IMR-90 (cell line): Measurements from ENCODE around the gene CDKL5. TPM values are rescaled to one million over a fixed set of nuclear protein-coding genes. Genes with fewer than 3 reads are reported as not detected.

Source experiments
- ATAC-seq: fragments of 200-7000 bp; cut with Tn5 transposase; 2 replicates; pipeline ENCODE4 v1.9.1; 2020; ENCODE audit warnings: low read depth, mild to moderate bottlenecking, moderate library complexity
- BruUV-seq: library from RNA; stranded (reverse); fragments of 400-500 nt; replicated peaks from 2 replicates; lab custom pipeline; 2021; lab: Mats Ljungman, UMichigan
- CTCF ChIA-PET: fragments of 300-600 bp; formaldehyde crosslinking; extraction: SDS; loops from one replicate; lab custom pipeline; 2021; ENCODE audit warnings: antibody characterized with exemption; lab: Yijun Ruan, JAX
- POLR2A ChIA-PET: fragments of 300-600 bp; sonication (Branson Sonifier 250); formaldehyde crosslinking; loops from one replicate; lab custom pipeline; 2022; ENCODE audit warnings: antibody characterized with exemption; ENCODE audit not compliant: unreplicated experiment; lab: Charles Lee
- DNase-seq: peaks from one replicate; pipeline ENCODE4 v3.0.0; 2013
- H2AFZ ChIP-seq: replicated peaks from 2 replicates; pipeline ENCODE3; 2013; ENCODE audit warnings: low read length, mild to moderate bottlenecking; ENCODE audit not compliant: poor library complexity
- H2AK5ac ChIP-seq: 2 replicates; pipeline ENCODE4 v1.6.1; 2013; ENCODE audit warnings: low read depth, low read length, inconsistent platforms
- H2AK9ac ChIP-seq: replicated peaks from 2 replicates; pipeline ENCODE3; 2013; ENCODE audit warnings: mild to moderate bottlenecking, low read depth, low read length, moderate library complexity; ENCODE audit not compliant: poor library complexity
- H2BK120ac ChIP-seq: 2 replicates; pipeline ENCODE4 v1.6.1; 2013; ENCODE audit warnings: low read depth, low read length, inconsistent platforms
- H2BK15ac ChIP-seq: 3 replicates; pipeline ENCODE4 v1.6.1; 2013; ENCODE audit warnings: low read depth, low read length, inconsistent platforms
- H2BK20ac ChIP-seq: 2 replicates; pipeline ENCODE4 v1.6.1; 2013; ENCODE audit warnings: low read depth, mild to moderate bottlenecking, inconsistent platforms, low read length, moderate library complexity
- H2BK5ac ChIP-seq: 2 replicates; pipeline ENCODE4 v1.6.1; 2013; ENCODE audit warnings: mild to moderate bottlenecking, low read depth, low read length, inconsistent platforms; ENCODE audit not compliant: poor library complexity, severe bottlenecking
- H3K14ac ChIP-seq: replicated peaks from 2 replicates; pipeline ENCODE4 v1.6.1; 2013; ENCODE audit warnings: low read depth, low read length, inconsistent platforms
- H3K18ac ChIP-seq: 2 replicates; pipeline ENCODE4 v1.6.1; 2013; ENCODE audit warnings: low read depth, low read length, control low read depth
- H3K23ac ChIP-seq: 2 replicates; pipeline ENCODE4 v1.6.1; 2013; ENCODE audit warnings: low read depth, low read length, inconsistent platforms
- H3K27ac ChIP-seq: 2 replicates; pipeline ENCODE4 v1.5.1; 2013; ENCODE audit warnings: mild to moderate bottlenecking, control low read depth, low read length; ENCODE audit not compliant: insufficient read depth
- H3K27me3 ChIP-seq: 2 replicates; pipeline ENCODE4 v1.6.1; 2013; ENCODE audit warnings: low read length; ENCODE audit not compliant: control insufficient read depth, insufficient read depth
- H3K36me3 ChIP-seq: 2 replicates; pipeline ENCODE4 v1.6.1; 2013; ENCODE audit warnings: low read length, mixed read lengths; ENCODE audit not compliant: control insufficient read depth, insufficient read depth
- H3K4ac ChIP-seq: 2 replicates; pipeline ENCODE4 v1.6.1; 2013; ENCODE audit warnings: low read depth, low read length, inconsistent platforms
- H3K4me1 ChIP-seq: 2 replicates; pipeline ENCODE4 v1.6.1; 2013; ENCODE audit warnings: low read length, mixed read lengths; ENCODE audit not compliant: control insufficient read depth, insufficient read depth
- H3K4me2 ChIP-seq: 2 replicates; pipeline ENCODE4 v1.6.1; 2013; ENCODE audit warnings: low read depth, mild to moderate bottlenecking, control low read depth, low read length, moderate library complexity
- H3K4me3 ChIP-seq: 2 replicates; pipeline ENCODE4 v1.5.1; 2013; ENCODE audit warnings: low read depth, mild to moderate bottlenecking, control low read depth, low read length, moderate library complexity; ENCODE audit not compliant: insufficient read depth
- H3K56ac ChIP-seq: 2 replicates; pipeline ENCODE4 v1.6.1; 2013; ENCODE audit warnings: low read length, inconsistent platforms; ENCODE audit not compliant: insufficient read depth; ENCODE audit errors: extremely low read depth
- H3K79me1 ChIP-seq, 2 experiments: 2 replicates each; pipeline ENCODE4 v1.6.1; 2013; ENCODE audit warnings: low read length in 2 of 2, inconsistent platforms in 1 of 2, low read depth in 1 of 2
- H3K9ac ChIP-seq: 2 replicates; pipeline ENCODE4 v1.6.1; 2013; ENCODE audit warnings: low read depth, low read length, control low read depth
- H3K9me1 ChIP-seq: 2 replicates; pipeline ENCODE4 v1.6.1; 2013; ENCODE audit warnings: low read length, inconsistent platforms; ENCODE audit not compliant: insufficient read depth
- H3K9me3 ChIP-seq: 2 replicates; pipeline ENCODE4 v1.6.1; 2013; ENCODE audit warnings: low read length; ENCODE audit not compliant: control insufficient read depth, insufficient read depth
- H4K20me1 ChIP-seq: 2 replicates; pipeline ENCODE4 v1.6.1; 2013; ENCODE audit warnings: low read length, inconsistent platforms; ENCODE audit not compliant: insufficient read depth
- H4K5ac ChIP-seq: 2 replicates; pipeline ENCODE4 v1.6.1; 2013; ENCODE audit warnings: mild to moderate bottlenecking, low read depth, low read length, control low read depth
- H4K8ac ChIP-seq, 2 experiments: 2 replicates each; pipeline ENCODE4 v1.6.1; 2013; ENCODE audit warnings: low read depth in 2 of 2, low read length in 2 of 2, control low read depth in 1 of 2, inconsistent platforms in 1 of 2
- H4K91ac ChIP-seq: 2 replicates; pipeline ENCODE4 v1.6.1; 2013; ENCODE audit warnings: low read depth, low read length, inconsistent platforms; ENCODE audit not compliant: insufficient read depth
- BHLHE40 ChIP-seq: fragments of 150-350 bp; IDR thresholded peaks from 2 replicates; pipeline ENCODE4 v1.6.1; 2016; ENCODE audit warnings: mild to moderate bottlenecking, low read depth, low read length
- NFE2L2 ChIP-seq: fragments of 150-350 bp; IDR thresholded peaks from 2 replicates; pipeline ENCODE4 v1.6.1; 2016; ENCODE audit warnings: low read depth, mild to moderate bottlenecking, low read length
- POLR2A ChIP-seq: IDR thresholded peaks from 2 replicates; pipeline ENCODE4 v1.6.1; 2012; ENCODE audit warnings: mild to moderate bottlenecking, low read depth, low read length
- RCOR1 ChIP-seq: IDR thresholded peaks from 2 replicates; pipeline ENCODE4 v1.6.1; 2012; ENCODE audit warnings: mild to moderate bottlenecking, low read length, improper control_type of control experiment; ENCODE audit not compliant: insufficient replicate concordance
- RFX5 ChIP-seq: IDR thresholded peaks from 2 replicates; pipeline ENCODE4 v1.8.0; 2012; ENCODE audit warnings: low read depth, mild to moderate bottlenecking, low read length, moderate library complexity
- WGBS, 2 experiments: methylation state at CpG; one replicate each; pipeline versions ENCODE4 v1.1.5 to v1.1.7; 2013; ENCODE audit warnings: missing lambda C conversion rate in 2 of 2; ENCODE audit not compliant: insufficient read length in 1 of 2; ENCODE audit errors: extremely low coverage in 2 of 2; 5-methylcytosine and 5-hydroxymethylcytosine counted together
- dilution Hi-C: fragments of 300-500 bp; cut with HindIII; formaldehyde crosslinking; loops from one replicate; pipeline ENCODE4 v1.14.3; 2018; ENCODE audit warnings: low sequenced_read_pairs; ENCODE audit not compliant: unreplicated experiment
- in situ Hi-C: fragments of 300-500 bp; cut with MboI; formaldehyde crosslinking; loops from 3 replicates; pipeline ENCODE4 v1.14.3; 2019; ENCODE audit warnings: low sequenced_read_pairs, inconsistent platforms, mixed read lengths
- intact Hi-C: fragments of 100-400 bp; cut with micrococcal nuclease; formaldehyde crosslinking; loops from 2 replicates; pipeline ENCODE4 v1.10.0; 2022
- polyA plus RNA-seq, 3 experiments: library from polyadenylated mRNA; depleted of rRNA; stranded (reverse); fragments of >200 nt; gene quantifications; 2 replicates each; pipeline ENCODE4 v1.2.3, GENCODE V29; 2012; ENCODE audit warnings: low replicate concordance in 1 of 3
- total RNA-seq: library from RNA; depleted of rRNA; stranded (reverse); fragments of >200 nt; gene quantifications from 2 replicates; pipeline ENCODE4 v1.2.3, GENCODE V29; 2012

Gene CDKL5
- total and polyA plus RNA-seq, 2 of the 4 experiments (the other 2 are of a cell fraction): 3.5 to 9.7 TPM

- Histone ChIP-seq H3K18ac (no peak overlapping the region), H3K4me1 (no peaks in the 10 kb centered on the region), H3K9ac (no peak overlapping the region), H2AK5ac (no peak overlapping the region), H3K14ac (no peak overlapping the region), H2BK120ac (no peak overlapping the region), H3K56ac (no peak overlapping the region), H3K27ac (no peak overlapping the region), H4K5ac (no peak overlapping the region), H3K9me3 (no peaks in the 10 kb centered on the region), H3K4me2 (no peak overlapping the region), H4K91ac (no peak overlapping the region), H4K8ac (no peak overlapping the region), H2BK20ac (no peak overlapping the region), H2BK5ac (no peak overlapping the region), H3K4me3 (no peak overlapping the region), H3K4ac (no peak overlapping the region), H3K27me3 (no peaks in the 10 kb centered on the region), H3K79me1 (no peaks in the 10 kb centered on the region), H3K9me1 (no peaks in the 10 kb centered on the region), H4K20me1 (no peaks in the 10 kb centered on the region), H2AFZ (no peak overlapping the region), H2AK9ac (no peak overlapping the region), H2BK15ac (no peak overlapping the region), H3K36me3 (peaks cover 5% of the 10 kb centered on the region), H3K23ac (no peak overlapping the region)
- ChIA-PET CTCF (no interaction called here), POLR2A (no interaction called here)
- dilution Hi-C loops: no loop called here
- intact Hi-C loops: no loop called here
- in situ Hi-C loops: no loop called here
- ATAC-seq (no peak), DNase-seq (no peak)
- 67% methylated on average over 6 of the region's 8 CpGs; no CpG with 5 or more reads in 1 of the 2 experiments for WGBS, 2 experiments
- no TSS peak for BruUV-seq
- no peak for TF ChIP-seq RCOR1
- no peak for TF ChIP-seq BHLHE40
- no peak for TF ChIP-seq NFE2L2
- no peak for TF ChIP-seq POLR2A
- TF ChIP-seq RFX5: no peak
Observed at GRCh38 chrX:18630934-18631333, 205.5 kb downstream of the CDKL5 start.
